Adrenal gland (tissue), 5 donors: ENCODE measurements around the gene CACNA1B.

Experiments
- CTCF ChIP-seq, 6 experiments: fragments of 450-650 bp in 4 of 6; fragments of 200-600 bp in 2 of 6; sonication (generic) in 1 of 6; IDR thresholded peaks; 1 replicate in 5 of 6; 2 replicates in 1 of 6; pipeline versions ENCODE4 v1.5.1 to v1.8.0; 2016 to 2021; ENCODE audit warnings: antibody characterized with exemption in 6 of 6, mild to moderate bottlenecking in 2 of 6, moderate library complexity in 1 of 6
- POLR2A ChIP-seq, 2 donors: fragments of 450-650 bp; IDR thresholded peaks; one replicate each; pipeline ENCODE4 v1.6.1; 2017; ENCODE audit warnings: antibody characterized with exemption in 2 of 2, mild to moderate bottlenecking in 2 of 2, moderate library complexity in 1 of 2
- donor health status: DM: no; HTN: no; CAD: no.

- TF ChIP-seq POLR2A (IDR thresholded peaks at IDR 0.05) (no peak), CTCF (IDR thresholded peaks at IDR 0.05) (no peak)
Observed at GRCh38 chr9:137875354-137875753, 2.2 kb upstream of the CACNA1B start.
